OCI-LY1 (cell line): Measurements from ENCODE around the gene USP16.

Source experiments
- H2AFZ ChIP-seq: fragments of 200-600 bp; sonication (generic), shearing (Covaris generic); 2 replicates; pipeline ENCODE4 v1.6.0; 2014; ENCODE audit warnings: antibody characterized with exemption, mild to moderate bottlenecking, low read length
- H3F3A ChIP-seq: fragments of 200-600 bp; sonication (generic), shearing (Covaris generic); 2 replicates; pipeline ENCODE4 v1.6.0; 2014; ENCODE audit warnings: mild to moderate bottlenecking, antibody characterized with exemption, low read length, moderate library complexity; ENCODE audit not compliant: insufficient read depth
- H3K27ac ChIP-seq: fragments of 200-600 bp; sonication (generic); 2 replicates; pipeline ENCODE4 v1.5.1; 2014; ENCODE audit warnings: low read length, mixed run types, mild to moderate bottlenecking, low read depth; ENCODE audit not compliant: poor library complexity, severe bottlenecking
- H3K27me3 ChIP-seq: fragments of 200-600 bp; sonication (generic); 2 replicates; pipeline ENCODE4 v1.6.0; 2014; ENCODE audit warnings: antibody characterized with exemption, mild to moderate bottlenecking, low read length, moderate library complexity; ENCODE audit not compliant: insufficient read depth
- H3K36me3 ChIP-seq: fragments of 200-600 bp; sonication (generic); 2 replicates; pipeline ENCODE4 v1.6.1; 2014; ENCODE audit warnings: mild to moderate bottlenecking, antibody characterized with exemption, low read length, moderate library complexity, mixed read lengths; ENCODE audit not compliant: insufficient read depth
- H3K4me1 ChIP-seq: fragments of 200-600 bp; sonication (generic); 2 replicates; pipeline ENCODE4 v1.5.1; 2014; ENCODE audit warnings: mild to moderate bottlenecking, low read length, moderate library complexity; ENCODE audit not compliant: insufficient read depth, severe bottlenecking
- H3K4me2 ChIP-seq: fragments of 200-600 bp; sonication (generic), shearing (Covaris generic); 2 replicates; pipeline ENCODE4 v1.6.1; 2014; ENCODE audit warnings: low read length
- H3K4me3 ChIP-seq: fragments of 200-600 bp; sonication (generic); 2 replicates; pipeline ENCODE4 v1.5.1; 2014; ENCODE audit warnings: low read length, low read depth, mild to moderate bottlenecking, mixed read lengths; ENCODE audit not compliant: poor library complexity, severe bottlenecking
- H3K79me2 ChIP-seq: fragments of 200-600 bp; shearing (Covaris generic); 2 replicates; pipeline ENCODE4 v1.6.1; 2016; ENCODE audit warnings: mixed run types, low read length, mixed read lengths; ENCODE audit not compliant: insufficient read depth
- H3K9ac ChIP-seq: fragments of 200-600 bp; sonication (generic), shearing (Covaris generic); 2 replicates; pipeline ENCODE4 v1.6.1; 2014; ENCODE audit warnings: mild to moderate bottlenecking, low read length, mixed read lengths
- H3K9me2 ChIP-seq: fragments of 200-600 bp; sonication (generic), shearing (Covaris generic); 2 replicates; pipeline ENCODE4 v1.6.1; 2014; ENCODE audit warnings: low read depth, mild to moderate bottlenecking, low read length, mixed read lengths
- H3K9me3 ChIP-seq: fragments of 200-600 bp; shearing (Covaris generic); 2 replicates; pipeline ENCODE4 v1.6.1; 2014; ENCODE audit warnings: low read length, mixed read lengths
- H4K20me1 ChIP-seq: fragments of 200-600 bp; sonication (generic), shearing (Covaris generic); 2 replicates; pipeline ENCODE4 v1.6.0; 2016; ENCODE audit warnings: mild to moderate bottlenecking, low read length; ENCODE audit not compliant: insufficient read depth
- EZH2 ChIP-seq: fragments of 200-600 bp; sonication (generic), shearing (Covaris generic); IDR thresholded peaks from 2 replicates; pipeline ENCODE4 v1.8.0; 2017; ENCODE audit warnings: borderline replicate concordance, mixed run types, mild to moderate bottlenecking, antibody characterized with exemption, low read length, moderate library complexity, mixed read lengths
- TF ChIP-seq, protein P1 (sequence below): fragments of 200-600 bp; sonication (generic), shearing (Covaris generic); IDR thresholded peaks from 2 replicates; pipeline ENCODE4 v1.5.1; 2017; ENCODE audit warnings: mild to moderate bottlenecking, antibody characterized with exemption, low read length, moderate library complexity, mixed read lengths

USP16 gene

GRCh38 chr21:29052224-29052623 lies 27.8 kb downstream of the USP16 start:
- H3K27me3 ChIP-seq: no peaks in the 10 kb centered on the region
- peaks cover 99% of the 10 kb centered on the region for H3K36me3 ChIP-seq
- H3K9me2 ChIP-seq: no peaks in the 10 kb centered on the region
- no peaks in the 10 kb centered on the region for H3K9me3 ChIP-seq
- TF ChIP-seq EZH2: no peak
- TF ChIP-seq, protein P1, sequence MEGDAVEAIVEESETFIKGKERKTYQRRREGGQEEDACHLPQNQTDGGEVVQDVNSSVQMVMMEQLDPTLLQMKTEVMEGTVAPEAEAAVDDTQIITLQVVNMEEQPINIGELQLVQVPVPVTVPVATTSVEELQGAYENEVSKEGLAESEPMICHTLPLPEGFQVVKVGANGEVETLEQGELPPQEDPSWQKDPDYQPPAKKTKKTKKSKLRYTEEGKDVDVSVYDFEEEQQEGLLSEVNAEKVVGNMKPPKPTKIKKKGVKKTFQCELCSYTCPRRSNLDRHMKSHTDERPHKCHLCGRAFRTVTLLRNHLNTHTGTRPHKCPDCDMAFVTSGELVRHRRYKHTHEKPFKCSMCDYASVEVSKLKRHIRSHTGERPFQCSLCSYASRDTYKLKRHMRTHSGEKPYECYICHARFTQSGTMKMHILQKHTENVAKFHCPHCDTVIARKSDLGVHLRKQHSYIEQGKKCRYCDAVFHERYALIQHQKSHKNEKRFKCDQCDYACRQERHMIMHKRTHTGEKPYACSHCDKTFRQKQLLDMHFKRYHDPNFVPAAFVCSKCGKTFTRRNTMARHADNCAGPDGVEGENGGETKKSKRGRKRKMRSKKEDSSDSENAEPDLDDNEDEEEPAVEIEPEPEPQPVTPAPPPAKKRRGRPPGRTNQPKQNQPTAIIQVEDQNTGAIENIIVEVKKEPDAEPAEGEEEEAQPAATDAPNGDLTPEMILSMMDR: no peak
- H3K79me2 ChIP-seq: no peaks in the 10 kb centered on the region
- no peaks in the 10 kb centered on the region; the same call in 1 of the 2 replicates for H3F3A ChIP-seq
- H3K9ac ChIP-seq: no peak overlapping the region
- no peaks in the 10 kb centered on the region for H4K20me1 ChIP-seq
- H3K27ac ChIP-seq: no peak overlapping the region
- no peak overlapping the region for H3K4me3 ChIP-seq
- H3K4me2 ChIP-seq: no peak overlapping the region
- no peak overlapping the region for H2AFZ ChIP-seq
- no peaks in the 10 kb centered on the region for H3K4me1 ChIP-seq

- Histone ChIP-seq H3K27ac (no peak overlapping the region), H3K79me2 (no peaks in the 10 kb centered on the region), H3K9ac (no peak overlapping the region), H3F3A (no peaks in the 10 kb centered on the region; the same call in 1 of the 2 replicates), H3K9me2 (no peaks in the 10 kb centered on the region), H4K20me1 (no peaks in the 10 kb centered on the region), H3K4me1 (no peaks in the 10 kb centered on the region), H3K4me2 (no peak overlapping the region), H3K4me3 (no peak overlapping the region), H3K9me3 (no peaks in the 10 kb centered on the region), H3K27me3 (no peaks in the 10 kb centered on the region), H3K36me3 (peaks cover 97% of the 10 kb centered on the region), H2AFZ (no peak overlapping the region)
- TF ChIP-seq, protein P1: no peak
- no peak for TF ChIP-seq EZH2
These were observed 28.6 kb downstream of the USP16 start for GRCh38 chr21:29053011-29053553.

GRCh38 chr21:29053656-29054055 lies 29.2 kb downstream of the USP16 start:
- no peak overlapping the region for H2AFZ ChIP-seq
- H3K4me3 ChIP-seq: no peak overlapping the region
- H3K9me3 ChIP-seq: no peaks in the 10 kb centered on the region
- TF ChIP-seq EZH2: no peak
- TF ChIP-seq, protein P1: no peak
- no peak overlapping the region for H3K27ac ChIP-seq
- no peaks in the 10 kb centered on the region for H4K20me1 ChIP-seq
- no peaks in the 10 kb centered on the region for H3K27me3 ChIP-seq
- no peaks in the 10 kb centered on the region; the same call in 1 of the 2 replicates for H3F3A ChIP-seq
- no peaks in the 10 kb centered on the region for H3K9me2 ChIP-seq
- no peak overlapping the region for H3K4me2 ChIP-seq
- H3K79me2 ChIP-seq: no peaks in the 10 kb centered on the region
- H3K4me1 ChIP-seq: no peaks in the 10 kb centered on the region
- H3K36me3 ChIP-seq: peaks cover 98% of the 10 kb centered on the region
- H3K9ac ChIP-seq: no peak overlapping the region
